Measurements from ENCODE around the gene TSC22D1.

DNA sequence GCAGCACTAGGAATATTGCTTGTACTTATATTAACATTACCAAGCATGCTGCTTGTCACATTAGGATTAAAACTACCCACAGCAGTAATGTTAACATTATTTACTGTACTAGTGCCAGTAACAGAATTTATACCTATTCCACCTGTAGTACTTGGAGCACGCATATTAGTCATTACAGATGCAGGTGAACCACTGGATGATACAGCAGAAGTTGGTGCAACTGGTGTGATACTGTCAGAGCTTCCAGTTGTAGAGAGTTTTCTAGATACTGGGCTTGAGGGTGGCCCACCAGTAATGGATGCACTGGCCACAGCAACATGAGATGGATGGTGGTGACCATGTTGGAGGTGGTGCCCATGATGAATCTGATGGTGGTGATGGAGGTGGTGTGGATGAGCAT, 1.1 kb downstream of the TSC22D1 start:
- TF ChIP-seq, protein P1, sequence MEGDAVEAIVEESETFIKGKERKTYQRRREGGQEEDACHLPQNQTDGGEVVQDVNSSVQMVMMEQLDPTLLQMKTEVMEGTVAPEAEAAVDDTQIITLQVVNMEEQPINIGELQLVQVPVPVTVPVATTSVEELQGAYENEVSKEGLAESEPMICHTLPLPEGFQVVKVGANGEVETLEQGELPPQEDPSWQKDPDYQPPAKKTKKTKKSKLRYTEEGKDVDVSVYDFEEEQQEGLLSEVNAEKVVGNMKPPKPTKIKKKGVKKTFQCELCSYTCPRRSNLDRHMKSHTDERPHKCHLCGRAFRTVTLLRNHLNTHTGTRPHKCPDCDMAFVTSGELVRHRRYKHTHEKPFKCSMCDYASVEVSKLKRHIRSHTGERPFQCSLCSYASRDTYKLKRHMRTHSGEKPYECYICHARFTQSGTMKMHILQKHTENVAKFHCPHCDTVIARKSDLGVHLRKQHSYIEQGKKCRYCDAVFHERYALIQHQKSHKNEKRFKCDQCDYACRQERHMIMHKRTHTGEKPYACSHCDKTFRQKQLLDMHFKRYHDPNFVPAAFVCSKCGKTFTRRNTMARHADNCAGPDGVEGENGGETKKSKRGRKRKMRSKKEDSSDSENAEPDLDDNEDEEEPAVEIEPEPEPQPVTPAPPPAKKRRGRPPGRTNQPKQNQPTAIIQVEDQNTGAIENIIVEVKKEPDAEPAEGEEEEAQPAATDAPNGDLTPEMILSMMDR (conservative IDR thresholded peaks at IDR 0.05; ENCODE audit: low read length): no peak
- TF ChIP-seq EZH2phosphoT487 (IDR thresholded peaks at IDR 0.05; ENCODE audit: borderline replicate concordance, low read depth, low read length): no peak
